ENCODE data around the gene BRAT1.

The BRAT1 gene

DNA sequence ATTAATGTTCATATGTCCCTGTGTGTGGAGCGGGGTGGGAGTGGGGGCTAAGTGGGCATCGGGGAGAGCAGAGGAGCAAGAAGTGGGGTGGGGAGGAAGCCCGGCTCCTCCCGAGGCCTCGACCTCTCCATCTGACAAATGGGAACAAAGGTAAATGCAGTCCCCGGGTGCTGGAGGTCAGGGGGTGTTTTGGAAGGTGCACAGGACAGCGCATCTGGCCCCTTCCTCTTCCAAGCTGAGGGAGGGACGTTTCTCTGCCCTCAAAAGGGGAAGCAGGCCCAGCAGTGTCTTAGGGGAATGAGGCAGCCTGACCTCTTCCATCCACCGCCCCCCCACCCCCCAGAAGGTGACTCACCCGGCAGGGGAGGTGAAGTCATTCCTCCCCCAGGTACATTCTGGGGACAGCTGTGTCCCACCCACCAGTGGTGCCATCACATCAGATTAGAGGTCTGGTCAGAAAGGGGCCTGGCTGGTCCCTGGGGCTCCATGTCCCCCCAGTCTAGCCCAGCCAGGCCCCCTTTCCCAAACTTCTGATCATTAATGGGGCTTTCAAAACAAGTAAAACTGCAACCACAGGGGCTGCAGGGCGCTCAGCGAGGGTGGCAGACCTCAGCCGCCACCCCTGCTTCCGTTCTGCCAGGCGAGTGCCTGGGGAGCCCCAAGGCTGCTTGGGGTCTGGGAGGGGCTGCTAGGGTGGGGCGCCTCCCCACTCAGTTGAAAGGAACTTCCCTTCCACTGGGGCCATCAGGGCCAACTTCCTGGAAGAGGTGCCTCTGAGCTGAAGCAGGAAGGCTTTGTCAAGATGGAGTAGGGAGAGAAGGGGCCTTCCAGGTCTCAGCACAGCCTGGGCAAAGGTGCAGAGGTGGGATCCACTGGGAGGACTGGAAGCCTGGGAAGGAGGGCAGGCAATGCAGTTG, 25.0 kb downstream of the BRAT1 start:
- TF ChIP-seq, protein P1, sequence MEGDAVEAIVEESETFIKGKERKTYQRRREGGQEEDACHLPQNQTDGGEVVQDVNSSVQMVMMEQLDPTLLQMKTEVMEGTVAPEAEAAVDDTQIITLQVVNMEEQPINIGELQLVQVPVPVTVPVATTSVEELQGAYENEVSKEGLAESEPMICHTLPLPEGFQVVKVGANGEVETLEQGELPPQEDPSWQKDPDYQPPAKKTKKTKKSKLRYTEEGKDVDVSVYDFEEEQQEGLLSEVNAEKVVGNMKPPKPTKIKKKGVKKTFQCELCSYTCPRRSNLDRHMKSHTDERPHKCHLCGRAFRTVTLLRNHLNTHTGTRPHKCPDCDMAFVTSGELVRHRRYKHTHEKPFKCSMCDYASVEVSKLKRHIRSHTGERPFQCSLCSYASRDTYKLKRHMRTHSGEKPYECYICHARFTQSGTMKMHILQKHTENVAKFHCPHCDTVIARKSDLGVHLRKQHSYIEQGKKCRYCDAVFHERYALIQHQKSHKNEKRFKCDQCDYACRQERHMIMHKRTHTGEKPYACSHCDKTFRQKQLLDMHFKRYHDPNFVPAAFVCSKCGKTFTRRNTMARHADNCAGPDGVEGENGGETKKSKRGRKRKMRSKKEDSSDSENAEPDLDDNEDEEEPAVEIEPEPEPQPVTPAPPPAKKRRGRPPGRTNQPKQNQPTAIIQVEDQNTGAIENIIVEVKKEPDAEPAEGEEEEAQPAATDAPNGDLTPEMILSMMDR (IDR thresholded peaks at IDR 0.05; ENCODE audit: low read depth, low read length) = no peak
- H3K4me3 ChIP-seq (ENCODE audit: low read depth, low read length) = no peak overlapping the region

DNA sequence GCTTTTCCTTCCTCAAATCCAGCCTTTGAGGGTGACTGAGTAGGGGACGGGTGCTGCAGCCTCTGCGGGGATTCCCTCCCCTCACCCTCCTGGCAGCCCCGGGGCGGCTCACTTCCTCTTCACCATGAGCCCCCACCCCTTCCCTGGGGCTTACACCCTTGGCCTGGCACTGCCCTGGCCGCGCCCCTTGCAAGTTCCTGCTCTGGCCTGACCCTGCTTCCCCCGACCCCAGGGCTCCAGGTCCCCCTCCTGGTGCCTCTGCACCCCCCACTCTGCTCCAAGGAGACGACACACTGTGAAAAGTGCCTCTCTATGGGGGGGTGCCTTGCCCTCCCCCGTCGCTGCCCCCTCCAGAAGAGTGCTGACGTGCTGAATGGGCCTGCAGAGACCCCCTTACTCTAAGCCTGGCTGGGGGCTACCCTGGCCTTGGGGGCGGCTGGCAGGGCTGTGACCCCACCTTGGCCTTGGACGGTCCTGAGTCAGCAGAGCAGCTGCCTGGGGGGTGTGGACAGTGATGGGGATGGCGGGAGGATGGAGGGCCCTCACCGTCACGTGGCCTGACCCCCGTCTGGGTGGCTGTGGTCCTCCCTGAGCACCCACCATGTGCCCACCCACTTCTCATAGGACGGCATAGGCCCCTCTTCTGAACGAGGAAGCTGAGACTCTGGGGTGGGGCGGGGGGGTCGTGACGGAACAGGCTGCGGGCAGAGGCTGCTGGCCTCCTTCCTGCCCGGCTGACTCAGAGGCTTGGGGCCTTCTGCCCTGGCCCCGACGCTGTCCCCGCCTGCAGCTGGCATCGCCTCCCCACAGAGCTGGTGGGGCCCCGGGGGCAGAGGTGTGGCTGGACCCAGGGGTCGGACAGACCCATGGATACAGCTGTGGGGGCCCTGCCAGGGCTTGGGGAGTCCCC, 25.9 kb downstream of the BRAT1 start:
- H3K4me3 ChIP-seq (ENCODE audit: low read depth, low read length) = no peak overlapping the region
- TF ChIP-seq, protein P1 (IDR thresholded peaks at IDR 0.05; ENCODE audit: low read depth, low read length) = no peak

DNA sequence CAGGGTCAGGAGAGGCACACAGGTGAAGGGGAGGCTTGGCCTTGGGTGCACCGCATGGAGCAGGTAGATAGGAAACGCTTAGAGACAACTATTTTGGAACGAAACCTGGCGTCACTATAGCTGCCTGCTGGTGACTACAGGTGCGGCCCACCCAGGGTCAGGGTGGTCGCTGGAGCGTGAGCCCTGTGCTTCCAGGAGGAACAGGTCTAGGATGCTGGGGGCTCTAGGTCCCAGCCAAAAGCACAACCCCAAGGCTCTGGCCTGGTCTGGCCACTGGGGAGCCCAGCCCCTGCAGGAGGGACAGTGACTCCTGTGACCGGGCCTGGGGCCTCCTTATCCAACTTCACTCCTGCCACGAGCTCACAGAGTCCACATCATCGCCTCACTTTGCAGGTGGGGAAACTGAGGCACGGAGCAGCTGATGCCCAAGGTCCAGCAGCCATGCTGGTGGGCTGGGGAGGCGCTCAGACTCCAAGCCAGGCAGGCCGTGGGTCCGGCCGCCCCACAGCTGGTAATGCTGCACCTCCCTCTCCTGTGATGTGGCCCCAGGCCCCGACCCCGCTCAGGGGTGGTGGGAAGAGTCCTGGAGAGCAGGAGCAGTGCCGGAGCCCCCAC, 26.7 kb downstream of the BRAT1 start:
- H3K4me3 ChIP-seq (ENCODE audit: low read depth, low read length) = no peak overlapping the region
- TF ChIP-seq, protein P1 (IDR thresholded peaks at IDR 0.05; ENCODE audit: low read depth, low read length) = no peak

DNA sequence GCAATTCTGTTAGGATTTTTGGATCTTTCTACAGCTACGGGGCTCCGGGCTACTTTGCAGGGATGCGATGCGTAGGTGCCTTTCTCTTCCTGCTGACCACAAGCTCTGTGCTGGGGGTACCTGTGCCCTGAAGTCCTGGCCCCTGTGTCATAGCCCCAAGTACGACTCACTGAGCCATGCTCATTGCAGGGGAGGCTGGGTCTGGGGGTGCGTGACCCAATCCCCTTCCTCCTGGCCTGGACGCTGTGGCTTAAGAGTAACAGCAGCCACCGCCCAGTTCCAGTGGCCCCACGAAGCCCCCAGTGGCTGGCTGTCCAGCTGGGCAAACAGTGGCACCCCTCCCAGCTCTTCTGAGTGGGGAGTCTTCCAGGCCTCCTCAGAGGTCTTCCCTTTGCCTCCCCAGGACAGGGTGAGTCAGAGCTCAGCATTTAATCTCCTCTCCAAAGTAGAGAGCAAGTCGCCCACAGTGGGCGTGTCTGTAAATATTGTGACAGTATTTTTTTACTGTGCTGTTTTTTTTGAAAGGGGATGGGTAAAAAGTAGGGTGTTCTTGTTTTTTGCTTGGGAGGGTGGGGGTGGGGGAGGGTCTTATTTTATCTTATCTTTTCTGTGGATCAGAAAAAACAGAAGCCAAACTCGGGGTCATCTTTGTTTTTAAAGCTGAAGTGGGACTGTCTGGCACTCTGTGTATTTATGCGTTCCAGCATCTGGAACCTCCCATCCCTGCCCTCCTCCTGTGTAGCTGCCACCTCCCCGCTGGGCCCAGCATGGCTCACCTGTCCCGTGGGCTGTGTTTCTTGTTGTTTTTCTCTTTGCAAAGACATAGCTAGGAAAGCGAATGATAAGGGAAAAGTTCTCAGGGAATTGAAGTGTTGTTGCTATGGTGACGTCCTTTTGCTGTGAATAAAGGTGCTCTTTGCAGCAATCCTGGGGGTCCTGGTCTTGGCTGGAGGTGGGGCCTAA, 27.5 kb downstream of the BRAT1 start:
- H3K4me3 ChIP-seq (ENCODE audit: low read depth, low read length) = no peak overlapping the region
- TF ChIP-seq, protein P1 (IDR thresholded peaks at IDR 0.05; ENCODE audit: low read depth, low read length) = no peak

DNA sequence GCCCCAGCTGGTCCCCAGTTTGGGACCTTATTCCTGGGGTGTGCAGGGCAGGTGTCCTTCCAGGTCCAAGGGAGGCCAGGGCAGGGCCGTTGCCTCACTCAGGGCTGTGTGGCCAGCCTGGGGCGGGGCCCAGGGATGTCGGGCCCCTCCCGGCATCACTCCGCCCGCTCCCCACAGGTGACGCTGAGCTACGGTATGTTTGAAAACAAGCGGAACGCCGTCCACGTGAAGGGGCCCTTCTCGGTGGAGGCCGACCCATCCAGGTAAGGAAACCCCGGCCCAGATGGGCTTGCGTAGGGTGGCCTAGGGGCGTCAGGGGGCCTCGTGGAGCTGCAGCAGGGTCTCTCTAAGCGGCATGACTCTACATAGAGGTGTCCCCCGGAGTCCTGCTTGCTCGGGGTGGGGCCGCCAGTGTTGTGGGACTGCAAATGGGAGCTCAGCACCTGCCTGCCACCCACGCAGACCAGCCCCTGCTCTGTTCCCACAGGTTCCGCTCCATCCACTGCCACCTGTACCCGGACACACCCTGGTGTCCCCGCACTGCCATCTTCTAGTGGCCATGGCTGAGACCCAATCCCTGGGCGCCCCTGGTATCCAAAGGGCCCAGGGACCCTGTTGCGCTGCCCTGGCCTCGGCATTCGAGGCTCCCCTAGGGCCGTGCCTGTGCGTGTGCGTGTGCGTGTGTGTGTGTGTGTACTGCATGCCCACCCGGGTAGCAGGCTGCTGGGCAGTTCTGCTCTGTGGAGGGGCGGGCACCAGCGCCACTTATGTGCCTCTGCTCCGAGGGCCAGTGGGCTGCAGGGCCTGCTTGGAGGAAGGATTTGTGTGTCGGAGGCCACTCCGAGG, 28.4 kb downstream of the BRAT1 start:
- TF ChIP-seq, protein P1 (IDR thresholded peaks at IDR 0.05; ENCODE audit: low read depth, low read length) = no peak
- H3K4me3 ChIP-seq (ENCODE audit: low read depth, low read length) = no peak overlapping the region

Measured in WI38 (cell line).